Liver (tissue), 3 donors: ENCODE results near the gene WASF1.

ENCODE experiments used
- ATF3 ChIP-seq: IDR thresholded peaks from 2 replicates; pipeline ENCODE4 v1.6.1; 2016; ENCODE audit warnings: antibody characterized with exemption
- EGR1 ChIP-seq, 2 donors: IDR thresholded peaks; 2 replicates each; pipeline ENCODE4 v1.6.1; 2016 to 2018; ENCODE audit warnings: antibody characterized with exemption in 2 of 2, low read depth in 2 of 2
- GABPA ChIP-seq, 2 donors: IDR thresholded peaks in 1 of 2; conservative IDR thresholded peaks in 1 of 2; 2 replicates each; pipeline ENCODE4 v1.6.1; 2016; ENCODE audit warnings: antibody characterized with exemption in 2 of 2, mild to moderate bottlenecking in 1 of 2, moderate library complexity in 1 of 2
- JUND ChIP-seq, 2 donors: IDR thresholded peaks; 2 replicates each; pipeline ENCODE4 v1.6.1; 2016; ENCODE audit warnings: antibody characterized with exemption in 2 of 2
- RAD21 ChIP-seq, 2 donors: IDR thresholded peaks; 2 replicates each; pipeline ENCODE4 v1.6.1; 2016; ENCODE audit warnings: antibody characterized with exemption in 2 of 2, mild to moderate bottlenecking in 2 of 2
- RXRA ChIP-seq, 2 donors: IDR thresholded peaks; 2 replicates each; pipeline ENCODE4 v1.6.1; 2017 to 2018; ENCODE audit warnings: antibody characterized with exemption in 2 of 2, mild to moderate bottlenecking in 1 of 2
- SP1 ChIP-seq: IDR thresholded peaks from 2 replicates; pipeline ENCODE4 v1.6.1; 2018; ENCODE audit warnings: antibody characterized with exemption, mild to moderate bottlenecking
- YY1 ChIP-seq: IDR thresholded peaks from 2 replicates; pipeline ENCODE4 v1.6.1; 2016; ENCODE audit warnings: antibody characterized with exemption, mild to moderate bottlenecking
- TF ChIP-seq, protein P1 (sequence below): fragments of 150-350 bp; IDR thresholded peaks from 2 replicates; pipeline ENCODE4 v1.5.1; 2017; ENCODE audit warnings: improper control_type of control experiment, low read depth, low read length; ENCODE audit not compliant: missing input control
- TF ChIP-seq, protein P2 (sequence below): IDR thresholded peaks from 2 replicates; pipeline ENCODE4 v1.6.1; 2016; ENCODE audit warnings: antibody characterized with exemption
- TF ChIP-seq, protein P3 (sequence below): IDR thresholded peaks from 2 replicates; pipeline ENCODE4 v1.6.1; 2016; ENCODE audit warnings: antibody characterized with exemption, mild to moderate bottlenecking
- donor health status: healthy.
- donor health status: healthy.

DNA sequence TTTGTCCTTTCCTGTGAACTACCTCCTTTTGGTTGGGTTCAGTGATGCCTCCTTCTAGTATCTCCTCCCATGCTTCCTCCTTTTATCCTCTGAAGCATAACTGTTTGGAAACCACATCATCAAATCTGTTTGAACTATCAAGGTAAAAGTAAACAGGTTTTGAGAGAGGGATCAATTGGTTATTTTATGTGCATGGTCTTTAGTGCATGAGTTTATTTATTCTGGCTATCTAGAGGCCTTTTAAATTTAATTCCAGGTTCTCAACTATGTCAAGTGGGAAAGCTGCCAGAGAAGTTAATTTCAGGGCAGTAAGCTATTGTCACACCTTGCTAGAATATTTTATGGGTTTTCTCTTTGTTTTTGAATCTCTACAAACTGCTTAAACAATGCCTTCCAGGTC is 54.1 kb downstream of the WASF1 start:
- TF ChIP-seq, protein P1, sequence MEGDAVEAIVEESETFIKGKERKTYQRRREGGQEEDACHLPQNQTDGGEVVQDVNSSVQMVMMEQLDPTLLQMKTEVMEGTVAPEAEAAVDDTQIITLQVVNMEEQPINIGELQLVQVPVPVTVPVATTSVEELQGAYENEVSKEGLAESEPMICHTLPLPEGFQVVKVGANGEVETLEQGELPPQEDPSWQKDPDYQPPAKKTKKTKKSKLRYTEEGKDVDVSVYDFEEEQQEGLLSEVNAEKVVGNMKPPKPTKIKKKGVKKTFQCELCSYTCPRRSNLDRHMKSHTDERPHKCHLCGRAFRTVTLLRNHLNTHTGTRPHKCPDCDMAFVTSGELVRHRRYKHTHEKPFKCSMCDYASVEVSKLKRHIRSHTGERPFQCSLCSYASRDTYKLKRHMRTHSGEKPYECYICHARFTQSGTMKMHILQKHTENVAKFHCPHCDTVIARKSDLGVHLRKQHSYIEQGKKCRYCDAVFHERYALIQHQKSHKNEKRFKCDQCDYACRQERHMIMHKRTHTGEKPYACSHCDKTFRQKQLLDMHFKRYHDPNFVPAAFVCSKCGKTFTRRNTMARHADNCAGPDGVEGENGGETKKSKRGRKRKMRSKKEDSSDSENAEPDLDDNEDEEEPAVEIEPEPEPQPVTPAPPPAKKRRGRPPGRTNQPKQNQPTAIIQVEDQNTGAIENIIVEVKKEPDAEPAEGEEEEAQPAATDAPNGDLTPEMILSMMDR, result no peak
- TF ChIP-seq, protein P2, sequence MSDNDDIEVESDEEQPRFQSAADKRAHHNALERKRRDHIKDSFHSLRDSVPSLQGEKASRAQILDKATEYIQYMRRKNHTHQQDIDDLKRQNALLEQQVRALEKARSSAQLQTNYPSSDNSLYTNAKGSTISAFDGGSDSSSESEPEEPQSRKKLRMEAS, result no peak
- TF ChIP-seq, protein P3, sequence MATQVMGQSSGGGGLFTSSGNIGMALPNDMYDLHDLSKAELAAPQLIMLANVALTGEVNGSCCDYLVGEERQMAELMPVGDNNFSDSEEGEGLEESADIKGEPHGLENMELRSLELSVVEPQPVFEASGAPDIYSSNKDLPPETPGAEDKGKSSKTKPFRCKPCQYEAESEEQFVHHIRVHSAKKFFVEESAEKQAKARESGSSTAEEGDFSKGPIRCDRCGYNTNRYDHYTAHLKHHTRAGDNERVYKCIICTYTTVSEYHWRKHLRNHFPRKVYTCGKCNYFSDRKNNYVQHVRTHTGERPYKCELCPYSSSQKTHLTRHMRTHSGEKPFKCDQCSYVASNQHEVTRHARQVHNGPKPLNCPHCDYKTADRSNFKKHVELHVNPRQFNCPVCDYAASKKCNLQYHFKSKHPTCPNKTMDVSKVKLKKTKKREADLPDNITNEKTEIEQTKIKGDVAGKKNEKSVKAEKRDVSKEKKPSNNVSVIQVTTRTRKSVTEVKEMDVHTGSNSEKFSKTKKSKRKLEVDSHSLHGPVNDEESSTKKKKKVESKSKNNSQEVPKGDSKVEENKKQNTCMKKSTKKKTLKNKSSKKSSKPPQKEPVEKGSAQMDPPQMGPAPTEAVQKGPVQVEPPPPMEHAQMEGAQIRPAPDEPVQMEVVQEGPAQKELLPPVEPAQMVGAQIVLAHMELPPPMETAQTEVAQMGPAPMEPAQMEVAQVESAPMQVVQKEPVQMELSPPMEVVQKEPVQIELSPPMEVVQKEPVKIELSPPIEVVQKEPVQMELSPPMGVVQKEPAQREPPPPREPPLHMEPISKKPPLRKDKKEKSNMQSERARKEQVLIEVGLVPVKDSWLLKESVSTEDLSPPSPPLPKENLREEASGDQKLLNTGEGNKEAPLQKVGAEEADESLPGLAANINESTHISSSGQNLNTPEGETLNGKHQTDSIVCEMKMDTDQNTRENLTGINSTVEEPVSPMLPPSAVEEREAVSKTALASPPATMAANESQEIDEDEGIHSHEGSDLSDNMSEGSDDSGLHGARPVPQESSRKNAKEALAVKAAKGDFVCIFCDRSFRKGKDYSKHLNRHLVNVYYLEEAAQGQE, result no peak
- no peak for TF ChIP-seq SP1
- no peak for TF ChIP-seq RAD21 (IDR thresholded peaks at IDR 0.05)
- TF ChIP-seq JUND (IDR thresholded peaks at IDR 0.05), result no peak
- TF ChIP-seq YY1, result no peak
- TF ChIP-seq GABPA (IDR thresholded peaks at IDR 0.05 in 1 of 2, conservative IDR thresholded peaks at IDR 0.05 in 1 of 2), result no peak
- no peak for TF ChIP-seq RXRA (IDR thresholded peaks at IDR 0.05)
- no peak for TF ChIP-seq EGR1 (IDR thresholded peaks at IDR 0.05; ENCODE audit: low read depth in 2 of 2)
- no peak for TF ChIP-seq ATF3
